ENCODE results near the gene GET3.

GRCh38 chr19:12695514-12695913 is 41.8 kb upstream of the GET3 start:
- TF ChIP-seq, protein P1, sequence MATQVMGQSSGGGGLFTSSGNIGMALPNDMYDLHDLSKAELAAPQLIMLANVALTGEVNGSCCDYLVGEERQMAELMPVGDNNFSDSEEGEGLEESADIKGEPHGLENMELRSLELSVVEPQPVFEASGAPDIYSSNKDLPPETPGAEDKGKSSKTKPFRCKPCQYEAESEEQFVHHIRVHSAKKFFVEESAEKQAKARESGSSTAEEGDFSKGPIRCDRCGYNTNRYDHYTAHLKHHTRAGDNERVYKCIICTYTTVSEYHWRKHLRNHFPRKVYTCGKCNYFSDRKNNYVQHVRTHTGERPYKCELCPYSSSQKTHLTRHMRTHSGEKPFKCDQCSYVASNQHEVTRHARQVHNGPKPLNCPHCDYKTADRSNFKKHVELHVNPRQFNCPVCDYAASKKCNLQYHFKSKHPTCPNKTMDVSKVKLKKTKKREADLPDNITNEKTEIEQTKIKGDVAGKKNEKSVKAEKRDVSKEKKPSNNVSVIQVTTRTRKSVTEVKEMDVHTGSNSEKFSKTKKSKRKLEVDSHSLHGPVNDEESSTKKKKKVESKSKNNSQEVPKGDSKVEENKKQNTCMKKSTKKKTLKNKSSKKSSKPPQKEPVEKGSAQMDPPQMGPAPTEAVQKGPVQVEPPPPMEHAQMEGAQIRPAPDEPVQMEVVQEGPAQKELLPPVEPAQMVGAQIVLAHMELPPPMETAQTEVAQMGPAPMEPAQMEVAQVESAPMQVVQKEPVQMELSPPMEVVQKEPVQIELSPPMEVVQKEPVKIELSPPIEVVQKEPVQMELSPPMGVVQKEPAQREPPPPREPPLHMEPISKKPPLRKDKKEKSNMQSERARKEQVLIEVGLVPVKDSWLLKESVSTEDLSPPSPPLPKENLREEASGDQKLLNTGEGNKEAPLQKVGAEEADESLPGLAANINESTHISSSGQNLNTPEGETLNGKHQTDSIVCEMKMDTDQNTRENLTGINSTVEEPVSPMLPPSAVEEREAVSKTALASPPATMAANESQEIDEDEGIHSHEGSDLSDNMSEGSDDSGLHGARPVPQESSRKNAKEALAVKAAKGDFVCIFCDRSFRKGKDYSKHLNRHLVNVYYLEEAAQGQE (IDR thresholded peaks at IDR 0.05; ENCODE audit: insufficient read depth in 1 of 2, low read depth in 2 of 2, low read length in 1 of 2) = no peak
- TF ChIP-seq, protein P2, sequence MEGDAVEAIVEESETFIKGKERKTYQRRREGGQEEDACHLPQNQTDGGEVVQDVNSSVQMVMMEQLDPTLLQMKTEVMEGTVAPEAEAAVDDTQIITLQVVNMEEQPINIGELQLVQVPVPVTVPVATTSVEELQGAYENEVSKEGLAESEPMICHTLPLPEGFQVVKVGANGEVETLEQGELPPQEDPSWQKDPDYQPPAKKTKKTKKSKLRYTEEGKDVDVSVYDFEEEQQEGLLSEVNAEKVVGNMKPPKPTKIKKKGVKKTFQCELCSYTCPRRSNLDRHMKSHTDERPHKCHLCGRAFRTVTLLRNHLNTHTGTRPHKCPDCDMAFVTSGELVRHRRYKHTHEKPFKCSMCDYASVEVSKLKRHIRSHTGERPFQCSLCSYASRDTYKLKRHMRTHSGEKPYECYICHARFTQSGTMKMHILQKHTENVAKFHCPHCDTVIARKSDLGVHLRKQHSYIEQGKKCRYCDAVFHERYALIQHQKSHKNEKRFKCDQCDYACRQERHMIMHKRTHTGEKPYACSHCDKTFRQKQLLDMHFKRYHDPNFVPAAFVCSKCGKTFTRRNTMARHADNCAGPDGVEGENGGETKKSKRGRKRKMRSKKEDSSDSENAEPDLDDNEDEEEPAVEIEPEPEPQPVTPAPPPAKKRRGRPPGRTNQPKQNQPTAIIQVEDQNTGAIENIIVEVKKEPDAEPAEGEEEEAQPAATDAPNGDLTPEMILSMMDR (IDR thresholded peaks at IDR 0.05) = no peak
- TF ChIP-seq TCF7L2 (IDR thresholded peaks at IDR 0.05; ENCODE audit: low read depth, low read length) = no peak

Data from Panc1 (cell line).